Activated gamma-delta T cell (primary cell): ENCODE measurements around the gene MAGI3.
"Not testable (repeated sequence)": the region's sequence is repeated elsewhere in the genome, so short reads cannot be mapped to it uniquely, and the experiment has no call there.

Source experiments
- DNase-seq: peaks from one replicate; lab custom pipeline; 2025; lab: John Stamatoyannopoulos, UW

The MAGI3 gene

DNA sequence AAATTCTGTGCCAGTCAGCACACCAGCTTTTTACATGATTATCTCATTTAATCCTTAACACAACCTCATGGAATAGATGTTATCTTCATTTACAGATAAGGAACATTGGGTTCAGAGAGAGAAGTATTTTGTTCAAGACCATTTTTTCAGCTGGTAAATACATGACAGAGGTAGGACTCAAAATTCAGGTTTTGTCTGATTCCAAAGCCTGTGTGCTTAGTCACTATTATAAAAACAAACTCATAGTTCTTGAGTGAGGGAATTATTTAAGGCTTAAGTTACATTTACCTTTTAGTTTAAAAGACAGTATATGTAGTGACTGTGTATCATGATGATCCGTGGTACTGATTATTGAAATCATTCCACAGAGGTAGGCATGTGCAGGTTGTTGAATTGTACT lies 125.2 kb downstream of the MAGI3 start:
- DNase-seq: no peak

DNA sequence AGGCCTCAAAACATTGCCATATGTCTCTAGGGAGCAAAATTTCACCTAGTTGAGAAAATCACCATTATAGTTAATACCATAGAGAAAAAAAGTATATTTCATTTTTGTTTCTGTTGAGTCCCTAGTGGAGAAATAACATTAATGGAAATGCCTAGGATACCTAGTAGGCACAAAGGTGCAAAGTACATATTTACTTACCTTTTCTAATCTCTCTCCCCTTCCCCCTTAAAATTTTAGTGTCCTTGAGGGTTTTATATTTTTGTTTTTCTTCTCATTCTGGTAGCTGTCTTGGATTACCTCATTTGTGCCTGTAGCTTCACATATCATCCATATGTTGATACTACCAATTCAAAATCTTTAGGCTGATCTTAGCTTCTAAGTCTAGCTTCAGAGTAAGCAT lies 127.0 kb downstream of the MAGI3 start:
- no peak for DNase-seq

DNA sequence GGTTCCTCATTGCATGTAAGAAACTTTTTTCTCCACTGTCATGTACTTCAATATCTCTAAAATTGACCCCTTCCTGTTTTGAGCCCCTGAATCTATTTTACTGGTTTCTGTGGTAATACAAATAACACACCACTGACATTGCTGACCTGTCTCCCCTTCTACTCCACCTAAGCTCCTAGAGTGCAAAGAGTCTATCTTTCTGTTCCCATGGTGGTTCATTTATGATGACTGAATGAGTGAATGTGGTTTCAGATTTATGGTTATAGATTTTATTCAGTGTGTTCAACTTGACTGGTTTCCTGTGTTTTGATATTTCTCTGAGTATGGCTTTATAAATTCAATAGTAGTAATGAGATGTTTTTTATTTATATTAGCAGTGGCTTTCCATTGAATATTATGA lies 127.7 kb downstream of the MAGI3 start:
- no peak for DNase-seq

DNA sequence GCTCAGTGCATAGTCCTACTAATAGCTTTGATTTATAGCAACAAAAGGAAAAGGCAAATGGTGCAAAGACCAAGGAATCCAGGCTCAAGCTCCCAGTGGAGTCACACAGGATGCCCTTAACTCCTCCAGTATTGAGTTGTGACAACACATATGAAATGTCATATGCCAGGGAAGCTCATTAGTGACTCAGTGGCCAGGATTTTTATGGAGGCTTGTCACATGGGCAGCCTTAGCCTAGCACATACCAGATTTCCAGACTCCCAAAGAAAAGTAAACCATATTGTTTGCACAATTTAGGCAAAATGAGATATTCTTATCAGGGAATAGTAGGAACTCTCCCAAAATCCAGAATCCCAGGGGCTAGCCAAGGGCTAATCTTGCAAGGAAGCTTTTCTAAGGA lies 129.2 kb downstream of the MAGI3 start:
- no peak for DNase-seq

DNA sequence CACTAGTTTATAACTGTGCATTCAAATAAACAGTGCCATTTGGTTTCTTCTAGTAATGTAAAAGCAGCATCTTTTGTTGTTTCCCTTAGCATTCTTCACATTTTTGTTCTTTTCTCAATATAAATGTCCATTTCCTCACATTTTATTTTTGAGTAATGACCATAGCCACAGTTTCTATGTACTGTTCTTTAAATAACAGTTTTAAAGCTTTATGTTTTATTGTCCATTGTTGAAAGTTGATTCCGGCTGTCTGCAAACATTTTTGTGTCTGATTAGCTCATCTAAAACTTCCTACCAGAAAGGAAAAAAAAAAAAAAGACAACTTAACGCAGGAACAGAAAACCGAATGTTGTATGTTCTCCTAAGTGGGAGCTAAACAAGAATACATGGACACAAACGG lies 139.7 kb downstream of the MAGI3 start:
- DNase-seq: no peak

DNA sequence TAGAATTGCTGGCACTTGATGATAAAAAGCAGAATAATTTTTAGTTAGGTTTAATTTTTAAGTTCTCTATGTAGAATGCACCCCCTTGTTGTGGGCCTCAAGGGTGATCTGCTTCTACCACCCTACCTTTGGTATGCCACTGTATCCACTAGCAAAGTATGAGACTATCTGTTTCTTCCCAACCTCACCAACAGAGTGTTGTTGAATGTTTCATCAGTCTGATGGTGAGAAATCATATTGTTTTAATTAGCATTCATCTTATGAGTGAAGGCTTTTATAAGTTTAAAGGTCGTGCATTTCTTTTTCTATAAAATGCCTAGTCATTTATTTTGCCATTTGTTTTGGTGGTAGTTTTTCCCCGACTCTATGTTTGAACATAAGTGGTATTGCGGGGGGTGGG lies 141.0 kb downstream of the MAGI3 start:
- DNase-seq: no peak

DNA sequence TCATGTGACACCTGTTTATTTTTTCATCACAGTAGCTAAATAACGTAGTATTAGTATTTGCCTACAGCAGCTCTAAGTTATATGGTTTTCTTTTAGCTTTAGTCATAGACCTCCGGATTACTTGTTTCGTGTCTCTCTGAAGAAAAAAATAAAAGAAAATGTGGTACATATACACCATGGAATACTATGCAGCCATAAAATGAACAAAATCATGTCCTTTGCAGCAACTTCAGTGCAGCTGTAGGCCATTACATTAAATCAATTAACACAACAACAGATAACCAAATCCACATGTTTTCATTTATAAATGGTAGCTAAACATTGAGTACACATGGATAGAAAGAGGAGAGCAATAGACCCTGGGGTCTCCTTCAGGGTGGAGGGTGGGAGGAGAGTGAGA lies 142.7 kb downstream of the MAGI3 start:
- no peak for DNase-seq

DNA sequence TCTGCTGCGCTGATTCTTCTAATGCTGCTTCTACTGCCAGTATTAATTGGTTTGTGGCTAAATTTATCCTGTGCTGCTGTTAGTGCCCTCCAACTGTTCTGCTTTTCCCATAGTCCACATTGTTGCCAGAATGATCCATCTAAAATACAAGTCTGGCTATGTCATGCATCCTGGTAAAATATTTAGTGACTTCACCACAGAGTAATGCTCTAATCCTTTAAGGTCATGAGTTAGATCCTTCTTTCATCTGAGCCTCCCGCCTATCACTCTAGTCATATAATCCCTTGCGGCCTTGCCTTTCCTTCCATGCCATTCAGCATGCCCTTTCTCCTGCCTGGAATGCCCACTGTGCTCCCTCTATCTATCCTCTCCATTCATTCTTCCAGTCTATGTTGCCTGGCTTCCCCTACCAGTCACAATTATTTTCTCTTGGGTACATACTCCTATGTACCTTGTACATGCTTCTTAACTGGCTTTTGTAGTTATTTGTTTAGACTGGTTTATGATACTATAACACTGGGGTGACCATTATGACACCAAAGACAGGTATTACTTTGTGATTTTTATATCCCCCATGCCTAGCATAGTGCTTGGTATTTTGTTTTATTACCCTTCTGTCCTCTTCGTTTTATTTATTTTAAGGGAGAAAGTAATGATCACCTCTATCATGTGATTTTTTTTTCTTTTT lies 144.0 kb downstream of the MAGI3 start:
- DNase-seq: no peak

DNA sequence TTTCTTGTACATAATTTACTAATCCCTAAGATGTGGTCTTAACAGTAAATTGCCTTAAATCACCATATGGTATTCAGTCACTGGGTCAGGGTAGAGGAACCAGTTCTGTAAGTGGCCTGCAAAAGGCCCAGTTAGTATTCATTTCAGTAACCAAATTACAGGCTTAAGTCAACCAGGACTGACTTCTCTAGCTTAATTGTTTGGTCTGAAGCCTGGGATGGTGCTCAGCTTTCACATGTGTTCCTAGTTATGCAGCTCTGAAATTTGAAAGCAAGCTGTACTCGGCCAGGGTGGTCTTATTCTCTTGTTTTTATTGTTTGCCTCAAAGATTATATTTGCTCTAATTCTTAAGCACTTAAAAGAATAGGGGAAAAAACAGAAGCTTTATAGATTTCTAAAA lies 144.6 kb downstream of the MAGI3 start:
- no peak for DNase-seq

DNA sequence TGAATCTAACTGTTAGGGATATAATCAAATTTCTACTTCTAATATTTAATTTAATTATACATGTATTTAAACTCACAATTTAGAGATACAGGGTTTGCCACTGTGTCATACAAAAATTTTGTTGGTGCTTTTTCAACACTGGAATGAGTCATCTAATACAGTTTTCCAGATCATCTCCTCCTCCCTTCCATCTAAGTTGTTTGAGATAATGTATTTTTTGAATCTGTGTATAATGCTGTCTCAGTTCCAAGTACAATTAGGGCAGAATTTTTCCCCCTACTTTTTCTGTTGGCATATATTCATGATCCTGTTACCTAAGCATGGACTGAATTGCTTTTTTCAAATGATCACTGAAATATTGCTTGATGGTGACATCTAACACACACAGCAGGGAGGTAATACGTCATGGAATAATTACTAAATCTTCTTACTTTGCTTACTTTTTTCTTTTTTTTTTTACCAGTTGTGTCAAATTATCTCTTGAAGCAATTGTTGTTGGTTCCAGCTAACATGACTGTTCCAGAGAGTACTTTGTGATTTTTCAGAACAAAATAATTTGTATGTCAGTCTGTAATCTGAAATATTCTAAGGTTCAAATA lies 146.0 kb downstream of the MAGI3 start:
- DNase-seq: no peak

DNA sequence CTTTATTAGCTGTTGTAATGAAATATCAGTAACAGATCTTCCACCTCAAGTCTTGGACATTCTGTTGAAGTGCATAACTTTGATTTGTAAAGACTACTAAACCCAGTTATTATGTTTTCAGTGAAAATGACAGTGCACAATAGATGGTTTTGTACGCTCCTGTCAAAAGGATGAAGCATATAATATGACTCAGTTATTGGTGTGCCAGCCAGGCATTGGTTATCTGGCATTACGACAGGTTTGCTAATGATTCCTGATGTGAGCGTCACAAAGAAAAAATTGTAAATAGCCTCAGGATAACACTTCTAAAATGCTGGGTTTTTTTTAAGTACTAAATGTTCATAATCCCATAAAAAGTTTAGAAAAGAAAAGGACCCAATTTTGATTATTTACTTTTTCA lies 147.9 kb downstream of the MAGI3 start:
- DNase-seq: no peak

DNA sequence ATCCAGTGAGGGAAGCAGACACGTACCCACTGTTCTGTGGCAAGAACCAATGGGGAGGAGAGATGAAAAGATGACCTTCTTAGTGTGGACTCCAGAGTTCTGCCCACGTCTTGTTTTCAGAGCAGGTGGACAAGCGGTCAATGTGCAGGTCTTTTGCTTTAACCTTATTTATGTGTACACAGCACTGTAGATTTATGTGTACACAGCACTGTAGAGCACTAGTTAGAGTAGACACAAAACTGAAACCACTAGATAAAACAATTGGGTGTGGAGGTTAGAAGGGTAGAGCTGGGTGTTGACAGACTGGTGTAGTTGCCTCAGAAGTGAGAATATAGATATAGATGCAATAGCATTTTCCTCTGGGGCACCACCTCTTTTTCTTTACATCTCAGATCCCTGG lies 150.0 kb downstream of the MAGI3 start:
- DNase-seq: no peak

DNA sequence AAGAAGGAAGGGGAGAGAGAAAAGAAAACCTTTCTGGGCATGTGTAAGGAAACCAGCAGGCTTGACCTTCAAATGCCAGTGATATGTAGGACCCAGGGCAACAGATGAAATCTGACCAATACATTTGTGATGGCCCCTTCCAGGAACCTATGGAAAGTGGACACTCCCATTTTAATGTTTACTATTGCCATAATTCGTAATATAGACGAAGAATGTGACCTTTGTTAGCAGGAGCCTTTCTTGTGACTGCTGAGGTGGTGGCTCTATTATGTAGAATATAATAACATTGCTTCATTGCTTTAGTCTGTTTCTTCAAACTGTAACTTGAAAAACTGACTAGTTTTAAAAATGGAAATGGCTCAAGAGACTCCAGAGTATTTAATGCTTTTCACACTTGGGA lies 150.8 kb downstream of the MAGI3 start:
- DNase-seq: no peak

DNA sequence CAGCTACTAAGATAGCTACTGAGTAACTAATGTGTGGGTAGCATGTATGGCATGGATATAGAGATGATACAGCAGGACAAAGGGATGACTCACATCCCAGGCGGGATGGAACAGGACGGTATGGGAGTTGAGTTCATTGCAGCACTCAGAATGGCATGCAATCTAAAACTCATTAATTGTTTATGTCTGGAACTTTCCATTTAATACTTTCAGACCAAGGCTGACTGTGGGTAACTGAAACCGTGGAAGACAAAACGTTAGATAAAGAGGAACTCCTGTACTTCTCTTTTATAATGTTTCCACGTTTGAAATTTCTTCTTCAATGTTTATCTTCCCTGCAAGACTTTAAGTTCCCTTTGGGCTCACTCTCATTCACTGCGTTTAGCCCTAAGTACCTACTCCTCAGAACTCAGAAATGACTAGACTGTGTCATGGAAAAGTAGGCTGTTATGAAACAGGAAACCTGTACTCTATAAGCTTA lies 151.9 kb downstream of the MAGI3 start:
- no peak for DNase-seq

DNA sequence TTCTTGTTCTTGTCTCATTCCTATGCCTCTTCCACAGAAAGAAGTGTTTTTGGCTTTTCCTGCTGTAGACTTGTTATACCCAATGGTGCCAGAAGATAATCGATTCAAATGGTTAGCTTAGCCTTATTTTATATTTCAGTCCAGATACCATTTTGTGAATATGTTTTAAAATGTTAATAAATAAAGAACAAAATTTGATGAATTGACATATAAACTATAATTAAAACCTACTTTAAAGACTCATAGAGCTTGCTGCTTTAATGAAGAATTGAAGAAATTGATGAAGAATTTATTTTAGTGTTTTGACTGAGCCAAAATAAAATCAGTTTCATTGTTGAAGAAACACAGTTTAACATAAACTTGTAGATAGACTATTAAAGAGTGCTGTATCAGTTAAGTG lies 152.8 kb downstream of the MAGI3 start:
- DNase-seq: no peak

DNA sequence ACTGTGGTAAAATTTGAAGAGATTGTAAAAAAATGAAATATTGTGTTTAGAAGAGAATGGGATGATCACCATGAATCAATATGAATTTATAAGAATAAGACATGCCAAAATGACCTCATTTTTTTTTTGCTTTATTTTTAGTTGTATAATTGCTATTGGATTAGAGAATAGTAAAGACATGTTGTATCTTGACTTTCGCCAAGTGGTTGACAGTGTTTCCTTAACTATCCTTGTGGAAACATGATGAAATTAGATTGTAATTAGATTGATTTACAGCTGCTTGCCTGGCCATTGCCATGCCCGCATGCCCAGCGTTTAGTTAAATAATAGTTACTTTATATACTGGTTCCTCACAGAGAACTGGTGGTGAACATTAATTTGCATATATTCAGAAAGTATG lies 154.9 kb downstream of the MAGI3 start:
- DNase-seq: no peak

DNA sequence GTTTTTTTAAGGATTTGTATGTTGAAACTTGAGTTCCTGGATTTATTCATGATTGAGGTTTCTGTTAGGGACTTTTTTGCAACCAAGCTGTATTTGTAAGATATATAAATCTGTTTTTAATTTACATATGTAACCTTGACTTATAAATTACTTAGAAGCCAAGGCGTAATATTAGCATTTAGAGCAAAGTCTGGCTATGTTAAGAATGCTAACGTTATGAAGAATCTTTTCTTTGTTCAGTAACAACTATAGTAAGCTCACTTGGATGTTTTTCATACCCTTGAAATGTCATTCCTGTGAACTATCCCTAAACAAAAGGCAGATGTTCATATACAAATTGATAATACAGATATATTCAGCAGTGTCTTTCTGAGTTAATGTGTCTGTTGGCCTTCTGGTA lies 155.3 kb downstream of the MAGI3 start:
- no peak for DNase-seq

DNA sequence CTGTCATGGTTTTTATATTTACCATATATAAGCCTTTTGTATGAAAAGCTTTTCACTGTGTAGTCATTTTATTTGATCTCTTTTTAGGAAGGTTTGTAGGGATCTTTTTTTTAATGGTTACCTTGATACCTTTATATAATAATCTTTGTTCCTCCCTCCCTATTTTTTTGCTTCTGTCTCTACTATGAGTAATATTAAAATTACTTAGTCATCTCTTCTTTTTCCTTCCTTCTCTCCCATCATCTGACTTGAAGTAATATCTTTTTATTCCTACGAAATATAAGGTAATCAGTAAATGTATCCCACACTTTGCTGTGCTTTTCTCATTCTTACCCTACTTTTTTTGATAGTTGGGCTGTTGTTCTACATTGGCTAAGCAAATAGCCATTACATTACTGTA lies 161.4 kb downstream of the MAGI3 start:
- no peak for DNase-seq

DNA sequence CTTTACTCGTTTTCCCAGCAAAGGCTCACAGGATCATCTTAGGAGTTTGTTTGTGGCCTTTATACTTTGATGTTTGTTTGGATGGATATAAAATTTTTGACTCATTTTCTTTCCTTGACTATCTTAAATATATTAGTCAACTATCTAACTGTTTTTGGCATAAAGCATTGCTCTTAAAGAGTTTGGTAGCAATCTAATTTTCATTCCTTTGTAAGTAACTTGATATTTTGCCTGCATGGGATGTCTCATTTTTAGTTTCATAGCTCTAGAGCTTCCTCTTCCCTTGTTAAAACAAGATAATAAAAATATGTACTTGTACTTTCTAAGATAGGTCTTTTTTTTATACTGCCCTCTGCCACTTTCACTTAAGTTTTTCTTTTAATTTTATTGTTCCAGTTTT lies 161.9 kb downstream of the MAGI3 start:
- DNase-seq: no peak

DNA sequence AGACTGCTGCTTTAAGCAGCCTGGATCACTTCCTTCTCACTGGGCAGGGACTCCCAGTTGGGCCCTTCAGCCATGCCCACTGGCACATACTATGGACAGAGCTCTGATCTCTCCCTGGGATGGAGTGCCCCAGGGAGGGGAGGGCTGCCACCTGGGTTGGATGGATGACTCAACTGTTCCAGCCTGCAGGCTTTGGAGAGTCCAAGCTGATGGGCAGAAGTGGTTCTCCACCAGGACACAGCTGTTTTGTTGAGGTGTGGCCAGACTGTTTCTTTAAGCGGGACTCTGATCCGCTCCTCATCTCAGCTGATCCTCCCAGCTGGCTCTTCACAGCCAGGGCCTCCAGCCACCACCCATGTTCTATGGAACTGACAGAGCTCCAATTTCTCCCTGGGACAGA lies 166.9 kb downstream of the MAGI3 start:
- no peak for DNase-seq

DNA sequence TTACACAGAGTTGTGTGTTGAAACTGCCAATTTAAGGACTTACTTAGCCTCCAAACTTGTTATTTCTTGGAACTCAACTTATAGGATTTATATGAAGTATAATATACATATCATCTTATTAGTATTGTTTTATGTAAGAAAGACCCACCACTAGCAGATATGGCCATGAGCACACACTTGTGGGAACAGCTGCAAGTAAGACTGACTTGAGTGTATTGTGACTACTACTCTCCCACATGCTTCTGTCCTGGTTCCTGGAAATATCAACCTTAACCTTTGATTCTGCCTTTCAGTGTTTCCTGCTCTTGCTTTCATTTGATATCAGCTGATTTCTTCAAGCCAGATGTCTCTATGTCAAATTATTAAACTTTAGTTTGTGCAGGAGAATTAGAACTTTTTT lies 175.3 kb downstream of the MAGI3 start:
- no peak for DNase-seq

DNA sequence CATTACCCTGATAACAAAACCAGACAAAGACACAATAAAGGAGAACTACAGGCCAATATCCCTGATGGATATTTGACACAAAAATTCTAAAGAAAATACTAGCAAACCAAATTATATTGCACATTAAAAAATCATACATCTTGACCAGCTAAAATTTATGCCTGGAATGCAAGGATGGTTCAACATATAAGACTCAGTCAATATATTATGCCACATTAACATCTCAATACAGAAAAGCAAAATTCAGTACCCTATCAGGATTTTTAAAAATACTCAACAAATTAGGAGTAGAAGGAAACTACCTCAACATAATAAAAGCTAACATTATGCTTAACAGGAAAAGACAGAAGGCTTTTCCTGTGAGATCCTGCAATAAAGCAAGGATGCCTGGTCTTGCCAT lies 177.1 kb downstream of the MAGI3 start:
- no peak for DNase-seq

DNA sequence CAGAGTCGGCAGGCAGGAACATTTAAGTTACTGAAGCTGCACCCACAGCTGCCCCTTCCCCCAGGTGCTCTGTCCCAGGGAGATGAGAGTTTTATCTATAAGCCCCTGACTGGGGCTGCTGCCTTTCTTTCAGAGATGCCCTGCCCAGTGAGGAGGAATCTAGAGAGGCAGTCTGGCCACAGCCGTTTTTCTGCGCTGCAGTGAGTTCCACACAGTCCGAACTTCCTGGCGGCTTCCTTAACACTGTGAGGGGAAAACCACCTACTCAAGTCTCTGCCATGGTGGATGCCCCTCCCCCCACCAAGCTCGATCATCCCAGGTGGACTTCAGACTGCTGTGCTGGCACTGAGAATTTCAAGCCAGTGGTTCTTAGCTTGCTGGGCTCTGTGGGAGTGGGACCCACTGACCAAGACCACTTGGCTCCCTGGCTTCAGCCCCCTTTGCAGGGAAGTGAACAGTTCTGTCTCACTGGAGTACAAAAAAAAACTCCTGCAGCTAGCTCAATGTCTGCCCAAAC lies 185.5 kb downstream of the MAGI3 start:
- DNase-seq: not testable (repeated sequence)

DNA sequence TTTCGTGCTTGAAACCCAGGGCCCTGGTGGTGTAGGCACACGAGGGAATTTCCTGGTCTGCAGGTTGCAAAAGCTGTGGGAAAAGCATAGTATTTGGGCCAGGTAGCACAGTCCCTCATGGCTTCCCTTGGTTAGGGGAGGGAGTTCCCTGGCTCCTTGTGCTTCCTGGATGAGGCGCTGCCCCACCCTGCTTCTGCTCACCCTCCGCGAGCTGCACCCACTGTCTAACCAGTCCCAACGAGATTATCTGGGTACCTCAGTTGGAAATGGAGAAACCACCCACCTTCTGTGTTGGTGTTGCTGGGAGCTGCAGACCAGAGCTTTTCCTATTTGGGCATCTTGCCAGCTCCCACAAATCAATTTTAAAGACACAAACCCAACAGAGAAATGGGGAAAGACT lies 186.0 kb downstream of the MAGI3 start:
- no peak for DNase-seq
